ENCODE data around the gene SLC28A3. TPM values are rescaled to one million over a fixed set of nuclear protein-coding genes. Genes with fewer than 3 reads are reported as not detected.

The SLC28A3 gene
- total RNA-seq, 1 donor from 2014 or later, result 0.09 TPM

DNA sequence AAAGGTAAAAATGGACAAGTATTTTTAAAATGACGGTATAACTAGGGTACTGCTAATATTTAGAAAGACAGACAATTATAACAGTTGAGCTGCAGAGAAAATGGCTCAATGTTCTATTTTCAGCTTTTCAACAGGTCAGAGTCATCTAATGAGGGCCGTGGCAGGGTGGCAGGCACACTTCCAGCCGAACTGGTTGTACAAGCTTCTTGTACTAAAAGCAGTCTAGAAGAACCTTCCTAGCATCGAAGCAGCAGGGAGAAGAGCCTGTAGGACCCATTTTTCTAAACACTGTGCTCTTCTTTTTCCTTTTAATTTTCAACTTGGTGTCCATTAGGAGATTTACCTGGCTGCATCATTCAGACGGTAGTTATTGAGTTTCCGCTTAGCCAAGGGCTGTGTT lies 85.6 kb downstream of the SLC28A3 start:
- intact Hi-C loops (cut with micrococcal nuclease), result no loop called here

DNA sequence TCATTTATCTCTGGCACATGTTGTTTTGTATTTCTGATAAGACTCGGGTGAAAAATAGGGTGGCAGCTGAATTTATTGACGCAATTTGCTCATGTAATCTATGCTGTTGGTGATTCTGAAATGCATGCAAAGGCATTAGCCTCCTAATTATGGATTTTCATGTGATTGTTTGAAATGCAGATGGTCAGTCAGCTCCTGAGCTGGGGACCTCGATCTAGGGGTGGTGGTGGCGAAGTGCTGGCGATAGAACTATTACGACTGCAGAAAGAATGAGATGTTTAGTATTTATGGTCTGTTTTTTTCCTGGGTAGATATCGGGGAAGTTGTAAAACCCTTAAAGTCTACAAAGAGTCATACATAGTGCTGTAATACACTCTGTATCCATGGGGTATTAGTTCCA lies 88.6 kb downstream of the SLC28A3 start:
- intact Hi-C loops (cut with micrococcal nuclease), result no loop called here

DNA sequence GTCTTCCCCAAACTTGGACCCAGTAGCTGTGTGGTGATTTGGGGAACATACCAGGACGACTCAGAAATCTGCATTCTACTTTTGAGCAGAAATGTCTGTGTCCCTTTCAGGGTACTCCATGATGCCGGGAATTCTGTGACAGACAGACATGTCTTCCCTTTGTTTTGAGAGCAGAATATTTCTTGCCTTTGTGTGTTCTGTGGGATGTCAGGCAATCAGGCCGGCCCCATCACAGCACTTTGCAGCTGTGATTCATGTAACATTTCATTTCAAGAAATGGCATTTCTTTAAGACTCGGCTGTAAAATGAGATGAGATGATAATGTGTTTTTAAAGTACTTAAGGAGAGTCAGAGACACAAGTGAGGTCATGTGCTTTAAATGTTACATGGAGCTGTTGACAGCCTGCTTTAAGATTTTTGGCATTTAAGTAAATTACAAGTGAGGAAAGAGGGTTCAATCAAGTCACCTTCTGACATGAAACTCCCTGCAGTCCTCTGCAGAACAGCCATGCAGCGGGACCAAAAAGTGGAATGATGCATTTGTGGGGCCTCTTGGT lies 98.7 kb downstream of the SLC28A3 start:
- intact Hi-C loops (cut with micrococcal nuclease), result no loop called here

DNA sequence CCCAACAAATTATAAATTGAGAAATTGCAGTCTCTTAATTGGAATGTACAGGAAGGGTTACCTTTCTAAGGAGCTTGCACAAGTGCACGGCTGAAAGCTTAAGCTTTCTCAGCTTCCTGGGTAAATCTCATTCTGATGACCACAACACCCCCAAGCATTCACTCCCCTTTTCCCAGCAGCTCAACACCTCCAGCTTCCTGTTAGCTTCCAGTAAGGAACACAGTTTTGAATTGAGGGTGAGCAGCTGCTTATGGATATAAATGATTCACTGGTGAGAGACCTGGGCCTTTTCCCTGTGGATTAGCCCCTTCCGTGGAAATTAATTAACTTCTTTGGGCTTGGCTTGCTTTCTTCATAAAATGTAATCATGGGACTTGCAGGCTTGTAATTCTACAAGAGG lies 101.2 kb downstream of the SLC28A3 start:
- intact Hi-C loops (cut with micrococcal nuclease), result no loop called here

DNA sequence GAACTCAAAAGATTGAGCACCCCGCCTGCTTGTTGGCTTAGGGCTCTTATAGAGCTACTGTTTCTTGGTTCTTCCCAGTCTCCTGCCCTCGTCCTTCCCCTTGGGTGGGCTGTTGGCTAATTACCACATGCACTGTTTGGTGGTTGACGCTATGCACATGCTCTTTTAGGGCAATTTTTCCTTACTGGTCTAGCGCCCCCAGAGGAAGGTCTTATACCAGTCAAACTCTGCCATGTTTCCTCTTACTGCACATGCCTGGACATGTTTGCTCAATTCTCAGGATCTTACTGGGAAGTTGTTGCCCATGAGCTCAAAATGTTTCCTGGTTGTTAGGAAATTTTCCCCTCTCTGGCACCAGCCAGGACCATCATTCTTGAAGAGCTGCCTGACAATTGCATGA lies 101.9 kb downstream of the SLC28A3 start:
- intact Hi-C loops (cut with micrococcal nuclease), result no loop called here

DNA sequence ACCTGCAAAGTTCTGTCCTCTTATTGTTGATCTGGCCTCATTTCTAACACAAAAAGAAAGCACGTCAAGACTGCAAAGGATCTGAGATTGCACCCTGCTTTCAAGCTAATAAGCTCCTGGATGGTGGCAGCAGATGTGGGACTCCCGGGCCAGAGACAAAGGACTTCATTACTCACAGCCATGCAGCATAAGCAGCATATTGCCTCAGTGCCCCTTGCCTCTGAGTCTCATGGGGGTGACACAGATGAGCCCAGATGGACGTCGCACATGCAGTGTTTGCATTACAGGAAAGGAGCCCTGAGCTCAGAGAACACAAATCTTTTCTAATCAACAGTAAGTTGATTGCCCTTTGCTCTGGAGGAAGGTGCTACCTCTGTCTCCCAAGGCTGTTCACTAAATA lies 105.0 kb downstream of the SLC28A3 start:
- intact Hi-C loops (cut with micrococcal nuclease), result no loop called here

DNA sequence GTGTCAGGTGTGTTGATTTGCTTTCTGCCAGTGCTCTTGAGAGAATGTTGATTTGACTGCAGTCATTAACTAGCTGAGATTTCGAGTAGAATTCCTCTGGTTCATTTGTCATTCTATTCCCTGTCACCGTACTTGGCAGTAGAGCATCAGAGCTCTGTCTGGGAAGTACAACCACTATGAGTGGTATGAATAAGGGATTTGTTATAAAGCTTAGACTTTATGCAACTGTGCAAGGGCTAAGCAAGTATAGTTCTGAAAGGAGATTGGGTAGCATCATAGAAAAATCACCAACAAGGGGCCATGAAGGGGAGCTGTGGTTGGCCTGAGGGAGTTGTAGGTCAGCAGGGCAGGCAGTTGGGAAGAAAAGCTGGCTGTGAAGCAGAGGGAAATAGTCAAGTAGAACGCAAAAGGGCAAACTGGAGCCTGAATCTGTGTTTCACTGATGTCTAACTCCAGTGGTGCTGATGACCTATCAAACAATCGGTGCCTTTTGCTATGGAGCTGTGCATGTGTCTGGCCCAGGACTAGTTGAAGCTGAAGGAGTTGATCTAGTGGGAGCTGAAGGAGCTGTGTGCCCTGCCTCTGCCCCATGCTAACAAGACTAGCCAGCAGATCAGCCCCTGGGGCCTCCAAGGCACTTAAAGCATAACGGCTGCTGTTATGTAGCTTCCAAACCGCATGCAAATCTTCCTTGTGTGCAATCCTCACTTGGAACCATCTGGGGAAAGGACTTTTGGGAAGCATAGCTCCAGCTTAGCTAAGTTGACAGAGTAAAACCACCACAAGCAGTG lies 110.0 kb downstream of the SLC28A3 start:
- intact Hi-C loops (cut with micrococcal nuclease), result no loop called here

DNA sequence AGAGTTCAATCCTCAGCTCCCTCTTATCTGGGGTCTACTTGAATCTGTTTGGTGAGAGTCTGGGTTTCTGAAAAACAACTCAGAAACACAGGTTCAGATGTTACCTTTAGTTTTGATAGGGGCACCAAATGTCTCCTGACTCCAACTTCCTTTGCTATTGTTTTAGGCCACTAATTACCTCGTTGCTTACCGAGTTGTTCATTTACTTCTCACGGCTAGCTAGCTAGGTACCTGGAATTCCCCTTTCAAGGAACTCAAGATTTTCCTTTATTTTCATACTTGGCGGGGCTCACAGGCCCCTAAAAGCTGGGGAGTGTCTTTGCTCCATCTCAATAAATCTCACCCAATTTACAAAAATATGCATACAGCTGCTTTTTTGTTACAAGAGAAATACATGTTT lies 111.4 kb downstream of the SLC28A3 start:
- intact Hi-C loops (cut with micrococcal nuclease), result no loop called here

DNA sequence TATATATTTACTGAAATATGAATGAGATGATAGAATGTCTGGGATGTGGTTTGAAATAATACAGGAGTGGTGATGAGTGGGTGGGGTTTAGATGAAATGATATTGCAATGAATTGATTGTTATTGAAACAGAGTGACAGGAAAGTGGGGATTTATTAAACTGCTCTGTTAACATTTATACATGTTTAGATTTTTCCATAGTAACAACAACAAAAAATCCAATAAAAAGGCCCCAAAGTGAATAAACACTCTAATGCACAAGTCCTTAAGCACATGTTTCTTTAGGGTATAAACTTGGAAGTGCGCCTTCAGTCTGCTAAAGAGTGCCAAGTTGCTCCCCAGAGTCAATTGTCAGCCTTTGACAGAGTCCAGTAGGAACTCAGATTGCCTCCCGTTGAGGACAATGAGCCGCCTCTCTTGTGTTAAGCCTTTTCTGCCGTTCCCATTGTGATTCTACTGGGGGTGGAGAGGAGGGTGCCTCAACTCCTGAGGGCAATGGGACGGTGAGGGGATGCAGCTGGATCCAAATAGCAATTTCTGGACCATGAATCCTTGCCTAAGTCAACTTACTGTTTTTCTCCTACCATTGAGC lies 112.3 kb downstream of the SLC28A3 start:
- intact Hi-C loops (cut with micrococcal nuclease), result no loop called here

DNA sequence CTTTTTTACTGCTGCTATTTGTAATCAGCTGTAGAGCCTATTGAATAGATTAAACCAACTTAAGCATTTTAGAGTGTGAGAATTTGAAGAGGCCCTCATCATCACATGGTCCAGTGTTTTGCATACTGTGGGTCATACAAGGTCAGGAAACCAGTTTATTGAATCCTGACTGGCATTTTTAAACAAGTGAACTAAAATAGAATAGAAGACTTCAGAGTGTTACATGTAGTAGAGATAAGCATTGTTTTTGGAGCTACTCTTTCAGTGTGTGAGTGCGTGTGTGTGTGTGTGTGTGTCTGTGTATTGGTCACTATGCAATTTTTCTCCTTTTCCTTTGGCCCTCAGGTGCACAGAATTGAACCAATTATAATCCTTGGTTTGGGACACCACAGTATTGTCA lies 114.4 kb downstream of the SLC28A3 start:
- intact Hi-C loops (cut with micrococcal nuclease), result no loop called here

All from T-helper 2 cell treated with Interferon-gamma antibody and Interleukin-4, amounts not matched to agents 100 ng/mL and 5 ng/mL, for 36 hours (primary cell).